AG10803 (cell line): ENCODE measurements around the gene REEP3.

ENCODE experiments used
- DNase-seq: peaks from one replicate; pipeline ENCODE4 v3.0.0; 2010; ENCODE audit warnings: low read depth
- H3K4me3 ChIP-seq: 2 replicates; pipeline ENCODE4 v1.5.1; 2011; ENCODE audit warnings: mild to moderate bottlenecking, low read length, control low read depth
- TF ChIP-seq, protein P1 (sequence below): conservative IDR thresholded peaks from 2 replicates; pipeline ENCODE4 v1.5.1; 2011; ENCODE audit warnings: mild to moderate bottlenecking, low read length, control low read depth, inconsistent platforms

REEP3 gene

DNA sequence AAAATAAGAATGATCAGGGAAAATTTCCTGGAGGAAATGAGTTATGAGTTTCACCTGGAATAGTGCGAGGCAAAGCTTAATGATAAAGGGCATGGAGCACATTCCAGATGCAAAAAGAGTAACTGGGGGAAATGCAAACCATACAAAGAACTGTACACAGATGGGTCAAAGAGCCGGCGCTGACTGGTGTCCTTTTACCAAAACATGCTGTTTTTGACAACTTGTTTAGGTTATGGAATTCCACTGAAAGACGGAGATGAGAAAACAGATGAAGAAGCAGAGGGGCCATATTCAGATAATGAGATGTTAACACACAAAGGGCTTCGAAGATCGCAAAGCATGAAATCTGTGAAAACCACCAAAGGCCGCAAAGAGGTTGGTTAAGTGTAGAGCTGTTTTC lies 98.2 kb downstream of the REEP3 start:
- no peak for DNase-seq
- TF ChIP-seq, protein P1, sequence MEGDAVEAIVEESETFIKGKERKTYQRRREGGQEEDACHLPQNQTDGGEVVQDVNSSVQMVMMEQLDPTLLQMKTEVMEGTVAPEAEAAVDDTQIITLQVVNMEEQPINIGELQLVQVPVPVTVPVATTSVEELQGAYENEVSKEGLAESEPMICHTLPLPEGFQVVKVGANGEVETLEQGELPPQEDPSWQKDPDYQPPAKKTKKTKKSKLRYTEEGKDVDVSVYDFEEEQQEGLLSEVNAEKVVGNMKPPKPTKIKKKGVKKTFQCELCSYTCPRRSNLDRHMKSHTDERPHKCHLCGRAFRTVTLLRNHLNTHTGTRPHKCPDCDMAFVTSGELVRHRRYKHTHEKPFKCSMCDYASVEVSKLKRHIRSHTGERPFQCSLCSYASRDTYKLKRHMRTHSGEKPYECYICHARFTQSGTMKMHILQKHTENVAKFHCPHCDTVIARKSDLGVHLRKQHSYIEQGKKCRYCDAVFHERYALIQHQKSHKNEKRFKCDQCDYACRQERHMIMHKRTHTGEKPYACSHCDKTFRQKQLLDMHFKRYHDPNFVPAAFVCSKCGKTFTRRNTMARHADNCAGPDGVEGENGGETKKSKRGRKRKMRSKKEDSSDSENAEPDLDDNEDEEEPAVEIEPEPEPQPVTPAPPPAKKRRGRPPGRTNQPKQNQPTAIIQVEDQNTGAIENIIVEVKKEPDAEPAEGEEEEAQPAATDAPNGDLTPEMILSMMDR = no peak
- H3K4me3 ChIP-seq = no peak overlapping the region

DNA sequence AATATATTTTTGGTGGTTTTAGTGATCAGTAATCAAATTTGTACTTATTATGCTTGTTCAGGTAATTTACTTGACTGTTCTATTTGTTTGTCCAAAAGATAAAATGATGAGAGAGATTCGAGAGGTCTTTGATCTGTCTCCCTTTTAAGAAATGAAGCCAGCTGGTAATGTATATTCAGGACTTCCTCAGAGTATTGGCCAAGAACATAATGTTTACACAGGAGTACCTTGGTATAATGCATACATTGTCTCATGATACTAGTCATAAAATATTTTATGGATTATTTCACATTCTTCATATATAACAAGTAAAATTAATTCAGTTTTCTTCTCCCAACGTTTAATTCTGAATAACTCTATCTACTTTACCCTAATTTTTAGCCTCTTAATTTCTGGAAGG lies 100.9 kb downstream of the REEP3 start:
- TF ChIP-seq, protein P1 = no peak
- H3K4me3 ChIP-seq = no peak overlapping the region
- DNase-seq = no peak

DNA sequence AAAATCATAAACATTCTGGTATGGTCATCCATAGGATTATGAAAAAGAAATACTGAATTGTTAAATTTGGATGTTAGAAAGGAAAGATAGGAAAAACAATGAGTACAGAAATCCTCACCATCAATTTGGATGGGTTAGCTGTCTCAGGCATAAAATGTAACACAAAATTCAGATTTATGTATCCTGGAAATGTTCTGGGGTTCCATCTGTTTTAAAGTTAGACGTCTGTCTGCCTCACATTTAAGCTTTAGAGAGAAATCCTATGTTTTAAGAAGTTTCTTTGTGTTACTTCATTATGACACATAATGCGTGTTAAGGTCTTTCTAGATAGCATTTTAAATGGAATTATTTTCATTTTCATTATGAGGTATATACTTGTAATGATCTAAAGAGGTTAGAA lies 103.5 kb downstream of the REEP3 start:
- DNase-seq = no peak
- TF ChIP-seq, protein P1 = no peak
- no peak overlapping the region for H3K4me3 ChIP-seq

DNA sequence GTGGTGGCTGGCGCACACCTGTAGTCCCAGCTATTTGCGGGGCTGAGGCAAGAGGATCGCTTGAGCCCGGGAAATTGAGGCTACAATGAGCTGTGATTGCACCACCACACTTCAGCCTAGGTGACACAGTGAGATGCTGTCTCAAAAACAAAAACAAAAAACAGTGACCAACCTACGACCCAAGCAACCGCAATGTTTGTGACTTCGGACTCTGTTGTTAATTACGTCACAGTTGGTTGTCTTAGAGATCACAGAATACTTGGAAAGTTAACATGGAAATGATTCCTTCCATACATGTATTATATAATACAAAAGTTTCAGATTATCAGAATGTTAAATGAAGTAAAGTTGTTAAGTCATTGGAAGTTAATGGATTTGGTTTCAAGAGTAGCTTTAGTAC lies 106.2 kb downstream of the REEP3 start:
- no peak overlapping the region for H3K4me3 ChIP-seq
- DNase-seq = peak; percentile 35
- TF ChIP-seq, protein P1 = no peak

DNA sequence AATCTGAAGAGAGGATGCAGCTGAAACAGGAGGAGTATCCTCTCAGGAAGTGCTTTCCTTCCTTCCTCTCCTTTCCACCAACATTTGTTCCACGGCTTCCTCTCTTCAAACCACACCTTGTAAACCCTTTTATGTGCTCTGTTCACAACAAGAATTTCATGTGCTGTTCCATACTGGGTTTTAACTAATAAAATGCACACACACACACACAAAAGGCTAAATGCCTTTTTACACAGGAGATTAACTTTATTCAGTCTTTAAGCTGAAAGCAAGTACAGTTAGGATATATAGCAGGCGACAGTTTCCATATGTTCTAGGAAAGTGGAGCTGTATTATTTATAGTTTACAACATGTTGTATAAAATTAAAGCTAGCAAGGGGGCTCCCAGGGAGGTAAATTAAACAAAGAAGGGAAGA lies 106.7 kb downstream of the REEP3 start:
- TF ChIP-seq, protein P1 = no peak
- no peak for DNase-seq
- no peak overlapping the region for H3K4me3 ChIP-seq

DNA sequence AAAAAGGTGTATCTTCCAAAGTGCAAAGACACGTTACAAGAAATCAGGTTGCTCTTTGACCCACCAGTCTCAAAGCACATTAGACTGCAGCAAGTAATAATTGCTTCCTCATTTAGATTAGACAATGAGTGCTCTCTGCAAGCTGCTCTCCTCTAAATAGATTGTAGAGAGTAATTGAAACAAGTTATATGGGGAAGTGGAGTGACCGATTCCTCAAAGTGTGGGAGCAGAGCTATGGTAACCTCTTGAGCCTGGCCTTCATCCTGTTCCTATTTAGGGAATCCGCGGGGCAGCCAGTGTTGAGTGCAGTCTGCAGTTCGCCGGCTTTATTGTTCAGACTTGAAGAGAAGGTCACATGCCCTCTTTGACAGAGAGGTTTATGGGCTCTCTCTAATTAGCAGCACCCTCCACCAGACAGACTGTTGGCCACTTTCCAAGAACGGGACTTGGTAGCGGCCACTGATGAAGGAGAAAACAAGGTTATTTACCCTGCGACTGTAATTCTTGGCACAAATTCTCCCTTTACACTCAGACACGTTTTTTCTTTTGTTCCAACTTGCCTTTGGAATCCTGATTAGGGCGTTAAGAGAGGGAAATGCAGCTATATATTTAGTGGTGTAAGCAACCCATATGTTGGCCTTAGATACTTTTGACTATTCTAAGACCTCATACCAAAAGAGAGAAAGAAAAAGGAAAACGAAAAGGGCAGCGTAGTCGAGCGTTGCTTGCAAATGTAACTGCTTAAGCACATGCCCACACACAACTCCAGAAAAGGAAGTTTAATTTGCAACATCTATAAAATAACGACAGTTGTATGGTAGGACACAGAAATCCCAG lies 107.5 kb downstream of the REEP3 start:
- TF ChIP-seq, protein P1 = no peak
- peak; percentile 42 for DNase-seq
- peak overlapping the region; percentile 77 for H3K4me3 ChIP-seq
